Neural progenitor cell (in vitro differentiated cells): ENCODE results near the gene AKAP6. TPM values are rescaled to one million over a fixed set of nuclear protein-coding genes. Genes with fewer than 3 reads are reported as not detected.

ENCODE experiments used
- DNase-seq: peaks from one replicate; pipeline ENCODE4 v3.0.0-alpha.2; 2016; ENCODE audit warnings: low spot score
- H2AFZ ChIP-seq: fragments of 200-600 bp; sonication (generic); replicated peaks from 2 replicates; pipeline ENCODE4 v1.6.1; 2016; ENCODE audit warnings: antibody characterized with exemption
- H3F3A ChIP-seq: fragments of 200-600 bp; sonication (generic); 2 replicates; pipeline ENCODE4 v1.6.1; 2016; ENCODE audit warnings: antibody characterized with exemption, low read depth
- H3K27ac ChIP-seq: fragments of 200-600 bp; sonication (generic); 2 replicates; pipeline ENCODE4 v1.5.1; 2016; ENCODE audit warnings: mild to moderate bottlenecking
- H3K27me3 ChIP-seq: fragments of 200-600 bp; sonication (generic); 2 replicates; pipeline ENCODE4 v1.6.1; 2016; ENCODE audit warnings: mild to moderate bottlenecking, moderate library complexity
- H3K36me3 ChIP-seq: fragments of 200-600 bp; sonication (generic); 2 replicates; pipeline ENCODE4 v1.5.1; 2016
- H3K4me1 ChIP-seq: fragments of 200-600 bp; sonication (generic); 2 replicates; pipeline ENCODE4 v1.6.1; 2016; ENCODE audit warnings: mixed run types
- H3K4me2 ChIP-seq: fragments of 200-600 bp; sonication (generic); 2 replicates; pipeline ENCODE4 v1.6.1; 2016
- H3K4me3 ChIP-seq: fragments of 200-600 bp; sonication (generic); 2 replicates; pipeline ENCODE4 v1.5.1; 2016
- H3K79me2 ChIP-seq: fragments of 200-600 bp; sonication (generic); 2 replicates; pipeline ENCODE4 v1.6.1; 2016; ENCODE audit warnings: low read depth
- H3K9ac ChIP-seq: fragments of 200-600 bp; sonication (generic); 2 replicates; pipeline ENCODE4 v1.6.1; 2016
- H3K9me3 ChIP-seq: fragments of 200-600 bp; sonication (generic); 2 replicates; pipeline ENCODE4 v1.5.1; 2016; ENCODE audit warnings: low read depth
- H4K20me1 ChIP-seq: fragments of 200-600 bp; sonication (generic); 2 replicates; pipeline ENCODE4 v1.6.1; 2016; ENCODE audit warnings: low read depth
- H3K27ac Mint-ChIP-seq: 3 replicates; pipeline ENCODE4 v1.8.0; 2021; ENCODE audit warnings: mixed read lengths
- H3K27me3 Mint-ChIP-seq: 2 replicates; pipeline ENCODE4 v1.8.0; 2022; ENCODE audit warnings: low read depth, mild to moderate bottlenecking, inconsistent platforms, moderate library complexity, mixed read lengths; ENCODE audit not compliant: insufficient read depth
- H3K36me3 Mint-ChIP-seq: 3 replicates; pipeline ENCODE4 v1.8.0; 2021; ENCODE audit warnings: mixed read lengths
- H3K4me1 Mint-ChIP-seq: 3 replicates; pipeline ENCODE4 v1.8.0; 2021; ENCODE audit warnings: mixed read lengths
- H3K4me3 Mint-ChIP-seq: 3 replicates; pipeline ENCODE4 v1.8.0; 2021; ENCODE audit warnings: mild to moderate bottlenecking, moderate library complexity, mixed read lengths
- H3K9me3 Mint-ChIP-seq: 3 replicates; pipeline ENCODE4 v1.8.0; 2020; ENCODE audit warnings: mixed read lengths
- CTCF ChIP-seq: fragments of 200-600 bp; sonication (generic); IDR thresholded peaks from 2 replicates; pipeline ENCODE4 v1.5.1; 2017; ENCODE audit warnings: antibody characterized with exemption, mild to moderate bottlenecking
- EZH2 ChIP-seq: fragments of 200-600 bp; sonication (generic); IDR thresholded peaks from 2 replicates; pipeline ENCODE4 v1.6.1; 2017; ENCODE audit warnings: antibody characterized with exemption, mild to moderate bottlenecking, moderate library complexity
- EZH2phosphoT487 ChIP-seq: fragments of 200-600 bp; sonication (generic); IDR thresholded peaks from 2 replicates; pipeline ENCODE4 v1.6.1; 2017; ENCODE audit warnings: antibody characterized with exemption
- total RNA-seq: library from RNA; depleted of rRNA; stranded (reverse); fragments of >200 nt; gene quantifications from 2 replicates; pipeline ENCODE4 v1.2.3, GENCODE V29; 2015; ENCODE audit warnings: low replicate concordance

The AKAP6 gene
- total RNA-seq, 1 donor from 2014 or later, result 3.7 TPM

- DNase-seq, result no peak
- H3K27ac Mint-ChIP-seq, result no peak overlapping the region
- peaks cover 74% of the 10 kb centered on the region for H3K4me1 Mint-ChIP-seq
- no peak overlapping the region for H3K4me3 Mint-ChIP-seq
- no peaks in the 10 kb centered on the region for H3K9me3 ChIP-seq
- H2AFZ ChIP-seq, result no peak overlapping the region
- H3K9ac ChIP-seq, result no peak overlapping the region
- no peaks in the 10 kb centered on the region for H3F3A ChIP-seq
- no peak overlapping the region for H3K4me3 ChIP-seq
- H3K79me2 ChIP-seq, result no peaks in the 10 kb centered on the region
- H3K36me3 ChIP-seq, result no peaks in the 10 kb centered on the region
- H3K27me3 Mint-ChIP-seq, result no peaks in the 10 kb centered on the region
- peaks cover 31% of the 10 kb centered on the region for H3K4me1 ChIP-seq
- no peaks in the 10 kb centered on the region for H3K9me3 Mint-ChIP-seq
- no peaks in the 10 kb centered on the region for H4K20me1 ChIP-seq
- H3K27me3 ChIP-seq, result no peaks in the 10 kb centered on the region
- TF ChIP-seq CTCF, result no peak
- TF ChIP-seq EZH2phosphoT487, result no peak
- no peak for TF ChIP-seq EZH2
- H3K27ac ChIP-seq, result no peak overlapping the region
- H3K36me3 Mint-ChIP-seq, result no peaks in the 10 kb centered on the region
- H3K4me2 ChIP-seq, result no peak overlapping the region
Observed at GRCh38 chr14:32731249-32731648, 402.2 kb downstream of the AKAP6 start.

GRCh38 chr14:32733015-32733414 lies 403.9 kb downstream of the AKAP6 start:
- TF ChIP-seq CTCF (no peak), EZH2 (no peak), EZH2phosphoT487 (no peak)
- H3K4me2 ChIP-seq, result no peak overlapping the region
- H3K79me2 ChIP-seq, result no peaks in the 10 kb centered on the region
- Mint-ChIP-seq H3K27ac (no peak overlapping the region), H3K4me1 (peaks cover 63% of the 10 kb centered on the region), H3K36me3 (no peaks in the 10 kb centered on the region), H3K9me3 (no peaks in the 10 kb centered on the region), H3K27me3 (no peaks in the 10 kb centered on the region), H3K4me3 (no peak overlapping the region)
- H2AFZ ChIP-seq, result no peak overlapping the region
- H3K9ac ChIP-seq, result no peak overlapping the region
- H3K4me1 ChIP-seq, result peaks cover 28% of the 10 kb centered on the region
- H3K4me3 ChIP-seq, result no peak overlapping the region
- no peaks in the 10 kb centered on the region for H3K27me3 ChIP-seq
- no peaks in the 10 kb centered on the region for H3K36me3 ChIP-seq
- no peaks in the 10 kb centered on the region for H4K20me1 ChIP-seq
- H3K9me3 ChIP-seq, result no peaks in the 10 kb centered on the region
- no peaks in the 10 kb centered on the region for H3F3A ChIP-seq
- no peak for DNase-seq
- no peak overlapping the region for H3K27ac ChIP-seq

GRCh38 chr14:32734261-32734660 lies 405.2 kb downstream of the AKAP6 start:
- H3K9ac ChIP-seq, result no peak overlapping the region
- no peaks in the 10 kb centered on the region for H3K79me2 ChIP-seq
- Mint-ChIP-seq H3K36me3 (no peaks in the 10 kb centered on the region), H3K27ac (no peak overlapping the region), H3K4me1 (peaks cover 56% of the 10 kb centered on the region), H3K4me3 (no peak overlapping the region), H3K27me3 (no peaks in the 10 kb centered on the region), H3K9me3 (no peaks in the 10 kb centered on the region)
- TF ChIP-seq EZH2 (no peak), CTCF (no peak), EZH2phosphoT487 (no peak)
- H2AFZ ChIP-seq, result no peak overlapping the region
- H3K4me1 ChIP-seq, result peaks cover 15% of the 10 kb centered on the region
- H3F3A ChIP-seq, result no peaks in the 10 kb centered on the region
- no peak overlapping the region for H3K27ac ChIP-seq
- H4K20me1 ChIP-seq, result no peaks in the 10 kb centered on the region
- DNase-seq, result no peak
- H3K4me2 ChIP-seq, result no peak overlapping the region
- no peaks in the 10 kb centered on the region for H3K9me3 ChIP-seq
- H3K4me3 ChIP-seq, result no peak overlapping the region
- H3K27me3 ChIP-seq, result no peaks in the 10 kb centered on the region
- no peaks in the 10 kb centered on the region for H3K36me3 ChIP-seq
